ENCODE results near the gene COL4A6.

Gene COL4A6

GRCh38 chrX:108186811-108187210 is 251.4 kb downstream of the COL4A6 start:
- Histone ChIP-seq H3K4me1 (ENCODE audit: control insufficient read depth, insufficient read depth, low read length) (no peaks in the 10 kb centered on the region), H3K36me3 (ENCODE audit: control insufficient read depth in 2 of 2, insufficient read depth in 1 of 2, low read length in 2 of 2) (peaks cover 0 to 1% of the 10 kb centered on the region in 2 experiments; a peak in 1 of 3 replicates), H3K9me3 (ENCODE audit: control insufficient read depth, insufficient read depth, low read depth, low read length) (no peaks in the 10 kb centered on the region), H3K4me3 (ENCODE audit: low read depth, low read length) (no peak overlapping the region), H3K27ac (ENCODE audit: extremely low read depth, low read depth, low read length) (no peak overlapping the region)
- TF ChIP-seq GLIS1 (tag by site-specific recombination; IDR thresholded peaks at IDR 0.05), result peak; percentile 55; the same call in 1 of the 2 replicates
- 0 out of 2 replicates have a peak, but pooled peaks have one; percentile 81 for TF ChIP-seq SCRT2 (tag by site-specific recombination; IDR thresholded peaks at IDR 0.05)
- peak; percentile 39; the same call in 1 of the 2 replicates for TF ChIP-seq HIC1 (tag by site-specific recombination; IDR thresholded peaks at IDR 0.05)
- no peak for TF ChIP-seq ZSCAN23 (tag by site-specific recombination; IDR thresholded peaks at IDR 0.05)
- TF ChIP-seq MYNN (tag by site-specific recombination; IDR thresholded peaks at IDR 0.05; ENCODE audit: borderline replicate concordance), result peak; percentile 45; the same call in 1 of the 2 replicates
- 0 out of 2 replicates have a peak, but pooled peaks have one; percentile 26 for TF ChIP-seq ZNF366 (tag by site-specific recombination; conservative IDR thresholded peaks at IDR 0.05)
- peak; percentile 93 for TF ChIP-seq SP7 (tag by site-specific recombination; IDR thresholded peaks at IDR 0.05)
- no peak for TF ChIP-seq ZNF48 (tag by site-specific recombination; IDR thresholded peaks at IDR 0.05)
- TF ChIP-seq ZNF629 (tag by site-specific recombination; IDR thresholded peaks at IDR 0.05), result peak; percentile 33; the same call in 1 of the 2 replicates
- no peak for TF ChIP-seq ZNF488 (tag by site-specific recombination; IDR thresholded peaks at IDR 0.05)
- ChIA-PET POLR2A (no interaction called here), CTCF (interaction anchor here (1.1 kb wide), 1 partner anchor 21 kb away, joined by 7 read pairs; no protein-coding TSS in a partner anchor)

GRCh38 chrX:108178143-108178498 is 260.1 kb downstream of the COL4A6 start:
- H3K4me3 ChIP-seq (ENCODE audit: low read depth, low read length), result no peak overlapping the region
- no peak overlapping the region for H3K27ac ChIP-seq (ENCODE audit: extremely low read depth, low read depth, low read length)
- no peaks in the 10 kb centered on the region for H3K36me3 ChIP-seq (ENCODE audit: control insufficient read depth in 2 of 2, insufficient read depth in 1 of 2, low read length in 2 of 2)
- CTCF ChIA-PET, result interaction anchor here (0.6 to 1.1 kb wide), 2 partner anchors 22 to 39 kb away, joined by 3 read pairs; no protein-coding TSS in a partner anchor
- TF ChIP-seq ZNF211 (tag by site-specific recombination; IDR thresholded peaks at IDR 0.05; ENCODE audit: low read depth) (no peak), ZNF449 (tag by site-specific recombination; IDR thresholded peaks at IDR 0.05) (no peak), ZSCAN18 (tag by site-specific recombination; IDR thresholded peaks at IDR 0.05) (no peak), PRDM6 (tag by site-specific recombination; IDR thresholded peaks at IDR 0.05) (no peak), ZNF366 (tag by site-specific recombination; conservative IDR thresholded peaks at IDR 0.05) (no peak), ZNF610 (tag by site-specific recombination; IDR thresholded peaks at IDR 0.05; ENCODE audit: borderline replicate concordance) (no peak), ZNF362 (tag by site-specific recombination; IDR thresholded peaks at IDR 0.05) (no peak), ZNF544 (tag by site-specific recombination; IDR thresholded peaks at IDR 0.05) (no peak), ZNF596 (tag by site-specific recombination; IDR thresholded peaks at IDR 0.05) (no peak), ZNF624 (tag by site-specific recombination; IDR thresholded peaks at IDR 0.05) (no peak), ZBTB8A (tag by site-specific recombination; IDR thresholded peaks at IDR 0.05) (no peak), ZFP37 (tag by site-specific recombination; IDR thresholded peaks at IDR 0.05) (no peak), ZNF37A (tag by site-specific recombination; IDR thresholded peaks at IDR 0.05) (no peak)
- POLR2A ChIA-PET, result no interaction called here
- H3K9me3 ChIP-seq (ENCODE audit: control insufficient read depth, insufficient read depth, low read depth, low read length), result no peaks in the 10 kb centered on the region
- H3K4me1 ChIP-seq (ENCODE audit: control insufficient read depth, insufficient read depth, low read length), result no peaks in the 10 kb centered on the region
